Measurements from ENCODE around the gene KNOP1.
"Not testable (repeated sequence)": the region's sequence is repeated elsewhere in the genome, so short reads cannot be mapped to it uniquely, and the experiment has no call there.

Gene KNOP1

DNA sequence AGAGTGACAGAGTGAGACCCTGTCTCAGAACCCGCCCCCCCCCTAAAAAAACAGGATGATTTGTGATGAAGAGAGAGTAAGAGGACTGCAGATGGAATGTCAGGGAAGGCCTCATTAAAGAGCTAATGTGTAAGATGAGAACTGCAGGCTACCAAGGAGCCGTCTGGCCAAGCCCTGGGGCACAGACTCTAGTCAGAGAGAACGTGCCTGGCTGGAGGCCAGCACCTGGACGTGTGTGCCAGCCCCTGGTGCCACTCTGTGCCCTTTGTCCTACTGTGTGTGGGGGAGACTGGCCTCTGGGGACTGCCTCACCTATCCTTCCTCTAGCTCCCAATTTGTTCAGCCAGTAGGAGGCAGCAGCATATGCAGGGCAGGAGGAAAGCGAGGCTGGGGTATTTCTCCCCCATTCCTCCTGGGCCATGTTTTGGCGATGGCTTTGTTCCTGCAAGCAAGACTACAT is 37.1 kb downstream of the KNOP1 start:
- DNase-seq: no peak

DNA sequence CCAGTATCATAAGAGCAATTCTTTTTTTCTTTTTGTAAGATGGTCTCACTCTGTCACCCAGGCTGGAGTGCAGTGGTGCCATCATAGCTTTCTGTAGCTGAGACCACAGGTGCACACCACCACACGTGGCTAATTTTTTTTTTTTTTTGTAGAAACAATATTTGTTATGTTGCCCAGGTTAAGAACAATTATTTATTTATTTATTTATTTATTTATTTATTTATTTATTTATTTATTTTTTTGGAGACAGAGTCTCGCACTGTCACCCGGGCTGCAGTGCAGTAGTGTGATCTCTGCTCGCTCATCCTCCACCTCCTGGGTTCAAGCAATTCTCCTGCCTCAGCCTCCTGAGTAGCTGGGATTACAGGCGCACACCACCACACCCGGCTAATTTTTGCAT is 38.7 kb downstream of the KNOP1 start:
- DNase-seq: not testable (repeated sequence)

DNA sequence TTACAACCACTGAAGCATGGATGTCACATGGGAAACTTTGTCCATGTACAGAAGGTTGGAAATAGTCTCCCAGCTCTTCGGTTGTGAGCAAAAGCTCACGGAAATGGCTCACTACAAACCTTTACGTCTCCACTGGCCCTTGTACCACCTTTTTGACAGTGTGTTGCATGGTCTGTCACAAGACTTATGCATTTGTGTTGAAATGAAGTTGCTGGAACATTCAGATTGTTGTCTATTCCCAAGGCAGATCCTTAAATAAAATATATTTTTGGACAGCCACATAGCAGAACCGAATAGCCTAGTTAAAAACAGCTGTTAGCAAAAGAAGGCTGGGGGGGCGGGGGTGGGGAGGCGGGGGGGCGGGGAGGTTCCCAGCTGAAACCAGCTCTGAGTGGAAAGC is 39.2 kb downstream of the KNOP1 start:
- DNase-seq: no peak

DNA sequence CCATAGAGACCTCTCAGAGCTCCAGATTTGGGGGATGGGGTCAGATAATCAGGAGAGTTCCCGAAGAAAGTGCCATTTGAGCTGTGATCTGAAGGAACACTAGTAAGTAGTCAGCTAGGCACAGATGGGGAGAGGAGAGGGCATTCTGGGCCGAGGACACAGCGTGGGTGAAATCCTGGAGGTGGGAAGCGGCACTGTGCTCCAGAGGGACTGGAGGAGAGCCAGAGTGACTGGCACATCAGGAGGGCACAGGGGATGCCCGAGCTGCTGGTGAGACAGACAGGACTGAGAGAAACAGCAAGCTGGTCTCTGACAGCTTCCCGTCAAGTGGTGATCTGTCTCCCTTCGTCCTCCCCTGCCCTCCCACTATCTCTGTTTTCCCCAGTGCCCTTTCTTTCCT is 40.6 kb downstream of the KNOP1 start:
- DNase-seq: no peak

DNA sequence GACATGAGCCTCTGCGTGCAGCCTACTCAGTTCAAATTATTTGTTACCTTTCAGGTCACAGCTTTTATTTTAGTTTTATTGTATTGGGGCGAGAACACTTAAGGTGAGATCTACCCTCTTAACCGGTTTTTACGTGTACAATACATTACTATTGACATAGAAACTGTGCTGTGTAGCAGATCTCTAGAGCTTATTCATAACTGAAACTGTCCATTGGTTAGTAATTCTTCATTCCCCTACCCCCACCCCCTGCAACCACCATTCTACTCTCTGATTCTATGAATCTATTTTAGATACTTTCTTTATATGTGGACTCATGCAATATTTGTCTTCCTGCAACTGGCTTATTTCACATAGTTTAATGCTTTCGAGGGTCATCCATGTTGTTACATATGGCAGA is 43.5 kb downstream of the KNOP1 start:
- no peak for DNase-seq

DNA sequence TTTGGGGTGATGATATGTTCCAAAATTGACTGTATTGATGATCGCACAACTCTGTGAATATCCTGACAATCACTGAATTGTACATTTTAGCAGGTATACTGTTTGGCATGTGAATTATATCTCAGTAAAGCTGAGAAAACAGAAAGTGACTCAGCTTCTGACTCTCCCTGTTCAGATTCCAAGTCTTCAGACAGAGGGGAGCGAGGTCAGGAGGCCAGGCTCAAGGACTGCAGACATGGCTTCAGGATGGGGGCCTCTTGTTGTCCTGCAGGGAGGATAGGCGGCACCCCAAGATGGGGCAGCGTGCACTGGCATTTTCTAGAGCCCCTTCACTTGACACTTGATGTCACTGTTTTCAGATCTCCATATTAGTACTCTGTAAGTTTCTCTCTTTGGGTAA is 45.6 kb downstream of the KNOP1 start:
- DNase-seq: no peak

DNA sequence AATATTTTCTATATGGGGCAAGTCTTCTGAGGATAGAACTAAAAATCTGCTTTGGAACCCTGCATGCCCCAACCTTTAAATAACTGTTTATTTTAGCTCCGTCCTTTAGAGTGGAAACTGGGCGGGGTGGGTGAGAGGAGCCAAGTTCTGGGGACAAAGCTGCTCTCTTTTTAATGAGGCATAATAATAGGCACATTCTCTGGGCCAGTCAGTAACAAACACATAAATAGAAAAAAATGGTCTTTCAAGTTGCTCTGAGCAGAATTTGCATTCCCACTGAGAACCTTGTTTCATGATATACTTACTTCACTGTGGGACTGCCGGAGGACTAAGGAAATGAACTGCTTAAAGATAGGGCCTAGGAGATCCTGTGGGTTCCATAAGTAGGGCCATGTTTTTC is 51.5 kb downstream of the KNOP1 start:
- DNase-seq: no peak

DNA sequence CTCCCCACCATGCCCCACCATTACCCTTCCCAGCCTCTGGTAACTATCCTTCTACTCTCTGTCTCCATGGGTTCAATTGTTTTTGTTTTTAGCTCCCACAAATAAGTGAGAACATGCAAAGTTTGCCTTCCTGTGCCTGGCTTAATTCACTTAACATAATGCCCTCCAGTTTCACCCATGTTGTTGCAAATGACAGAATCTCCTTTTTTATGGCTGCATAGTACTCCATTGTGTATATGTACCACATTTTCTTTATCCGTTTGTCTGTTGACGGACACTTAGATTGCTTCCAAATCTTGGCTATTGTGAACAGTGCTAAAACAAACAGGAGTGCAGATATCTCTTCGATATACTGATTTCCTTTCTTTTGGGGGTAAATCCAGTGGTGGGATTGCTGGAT is 52.7 kb downstream of the KNOP1 start:
- not testable (repeated sequence) for DNase-seq

DNA sequence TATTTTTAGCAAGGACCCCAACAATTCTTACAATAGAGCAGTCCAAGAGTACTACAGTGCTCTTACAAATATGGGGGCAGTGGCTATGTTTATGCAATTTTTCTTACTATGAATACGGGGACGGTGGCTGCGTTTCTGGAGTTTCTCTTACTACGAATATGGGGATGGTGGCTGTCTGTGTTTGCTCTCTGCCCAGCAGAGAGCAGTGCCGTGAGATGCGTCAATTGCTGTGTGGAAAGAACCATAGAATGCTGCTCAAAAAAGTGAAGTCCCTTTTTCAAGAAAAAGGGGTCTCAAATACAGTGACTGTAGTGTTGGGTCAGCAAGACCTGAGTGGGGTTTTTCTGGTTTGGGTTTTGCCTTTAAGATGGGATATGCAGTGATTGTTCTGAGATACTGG is 53.9 kb downstream of the KNOP1 start:
- no peak for DNase-seq

DNA sequence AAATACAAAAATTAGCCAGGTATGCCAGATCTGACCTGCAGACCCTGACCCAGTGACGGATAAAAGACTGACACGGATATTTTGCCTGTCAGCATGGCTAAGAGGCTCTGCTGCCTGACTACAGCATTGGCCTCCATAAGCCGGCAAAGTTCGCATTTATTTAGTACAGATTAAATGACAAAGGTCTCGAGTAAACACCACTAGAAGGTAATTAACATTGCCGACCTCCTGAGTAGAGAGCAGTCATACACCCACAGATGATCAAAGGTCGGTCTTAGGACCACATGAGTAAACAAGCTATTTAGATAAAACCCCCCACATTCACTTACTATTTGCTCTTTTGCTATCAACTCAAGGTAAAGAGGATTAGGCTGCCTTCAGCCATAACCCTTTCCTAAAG is 55.7 kb downstream of the KNOP1 start:
- DNase-seq: no peak

DNA sequence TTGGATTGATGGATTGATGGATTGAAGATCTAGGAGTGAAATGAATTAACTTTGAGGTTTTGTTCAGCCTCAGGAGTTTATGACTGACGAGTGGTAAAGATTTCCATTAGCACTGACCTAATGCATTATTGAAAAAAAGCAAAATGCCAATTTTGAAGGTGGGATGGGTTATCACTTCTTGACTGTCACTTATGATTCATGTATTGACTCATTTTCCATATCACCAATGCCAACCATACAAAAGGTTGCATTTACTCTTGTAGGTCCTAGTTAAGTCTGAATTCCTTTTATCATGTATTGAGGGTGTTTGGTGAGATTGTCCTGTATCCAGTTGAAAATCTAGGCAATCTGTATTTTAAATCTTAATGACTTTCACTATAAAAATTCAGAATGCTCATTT is 57.6 kb downstream of the KNOP1 start:
- DNase-seq: no peak

DNA sequence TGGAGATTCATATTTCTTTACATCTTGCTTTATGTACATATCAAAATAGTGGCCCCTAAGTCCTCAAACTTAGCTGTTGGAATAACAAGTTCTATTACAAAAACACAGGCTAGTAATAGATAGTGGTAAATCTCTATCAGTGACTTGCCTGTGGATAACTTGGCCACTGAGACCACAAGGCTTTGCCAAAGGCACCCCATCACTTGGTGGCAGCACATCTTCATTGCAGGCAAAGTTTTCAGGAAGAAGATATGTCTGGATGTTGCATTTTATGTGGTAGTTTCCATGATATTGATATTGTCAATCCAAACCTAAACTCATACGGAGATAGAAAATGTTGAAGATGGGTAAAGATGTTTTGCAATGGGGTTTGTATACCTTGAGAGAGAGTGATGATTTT is 58.5 kb downstream of the KNOP1 start:
- no peak for DNase-seq

DNA sequence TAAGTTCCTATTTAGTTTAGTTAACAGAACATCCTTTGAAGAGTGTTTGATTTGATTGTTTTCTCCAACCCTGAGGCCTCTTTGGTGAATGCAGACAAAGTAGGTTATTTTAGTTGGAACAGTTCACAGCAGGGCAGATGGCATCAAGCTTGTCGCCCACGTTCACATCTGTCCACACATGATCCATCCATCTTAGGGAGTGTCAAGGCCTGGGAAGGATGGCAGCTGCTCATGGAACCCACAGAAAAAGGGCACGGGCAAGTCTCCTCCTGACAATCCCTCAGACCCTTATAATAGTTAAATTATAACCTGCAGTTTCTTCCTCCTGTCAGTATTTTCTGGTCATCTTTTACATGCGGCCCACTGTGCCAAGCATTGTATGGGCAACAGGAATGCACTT is 60.2 kb downstream of the KNOP1 start:
- no peak for DNase-seq

DNA sequence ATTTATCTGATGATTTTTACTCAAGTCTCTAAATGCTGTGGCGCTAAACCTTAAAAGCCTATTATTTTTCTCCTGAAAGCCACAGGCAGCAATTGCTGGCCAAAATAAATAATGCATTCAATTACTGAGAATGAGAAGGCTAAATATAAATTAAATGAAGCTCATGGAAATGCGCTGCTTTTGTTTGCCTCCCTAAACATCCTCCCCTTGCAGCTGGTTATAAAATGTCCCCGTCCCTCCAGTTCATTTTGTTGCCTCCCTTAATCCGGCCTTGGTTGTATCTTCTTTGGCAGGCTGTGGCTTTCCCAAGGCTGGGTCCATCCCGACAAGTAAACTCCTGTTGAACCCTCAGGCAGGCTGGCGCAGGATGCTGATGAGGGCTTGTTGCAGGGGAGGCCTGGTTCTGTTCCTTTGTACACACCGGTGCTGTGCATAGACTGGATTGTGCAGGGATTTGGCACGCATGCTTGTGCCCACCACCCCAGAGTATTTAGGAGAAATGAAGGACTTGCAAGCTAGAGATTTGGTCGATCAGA is 62.7 kb downstream of the KNOP1 start:
- DNase-seq: no peak

DNA sequence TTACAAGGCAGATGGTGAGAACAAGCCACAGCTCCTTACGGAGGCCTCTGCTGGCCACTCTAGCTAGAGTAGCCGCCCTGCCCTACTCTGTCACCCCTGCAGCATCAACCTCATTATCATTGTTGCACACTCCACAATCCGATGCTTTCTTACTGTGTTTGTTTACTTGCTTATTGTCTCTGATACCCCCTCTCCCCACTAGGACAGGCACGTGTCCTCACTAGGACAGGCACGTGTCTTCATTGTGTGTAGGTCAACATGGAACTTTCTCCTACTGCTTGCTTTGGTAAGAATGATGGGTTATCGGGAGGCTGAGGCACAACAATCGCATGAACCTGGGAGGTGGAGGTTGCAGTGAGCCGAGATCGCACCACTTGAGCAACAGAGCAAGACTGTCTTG is 63.9 kb downstream of the KNOP1 start:
- no peak for DNase-seq

All from activated CD4-positive, alpha-beta T cell treated with anti-CD3 and anti-CD28 coated beads, Interleukin-2, amount 50 U/mL, for 1 hour (primary cell).